ENCODE measurements around the gene KCNK1.
A peak's percentile ranks its signal among the peaks of the same experiment; 100 is the strongest.
"Not testable (repeated sequence)": the region's sequence is repeated elsewhere in the genome, so short reads cannot be mapped to it uniquely, and the experiment has no call there.

The KCNK1 gene

DNA sequence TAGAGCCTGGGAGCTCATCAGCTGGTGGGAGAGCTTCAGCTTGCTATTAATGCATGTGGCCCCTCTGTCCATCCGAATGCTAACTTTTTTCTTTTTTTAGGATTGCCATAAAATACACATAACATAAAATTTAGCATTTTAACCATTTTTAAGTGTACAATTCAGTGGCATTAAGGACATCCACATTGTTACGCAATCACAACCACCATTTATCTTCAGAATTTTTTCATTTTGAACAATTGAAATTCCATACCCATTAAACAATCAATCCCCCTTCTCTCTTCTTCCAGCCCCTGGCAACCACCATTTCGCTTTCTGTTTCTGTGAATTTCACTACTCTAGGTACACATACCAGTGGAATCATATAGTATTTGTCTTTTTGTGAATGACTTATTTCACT lies 4.9 kb upstream of the KCNK1 start:
- DNase-seq: no peak

DNA sequence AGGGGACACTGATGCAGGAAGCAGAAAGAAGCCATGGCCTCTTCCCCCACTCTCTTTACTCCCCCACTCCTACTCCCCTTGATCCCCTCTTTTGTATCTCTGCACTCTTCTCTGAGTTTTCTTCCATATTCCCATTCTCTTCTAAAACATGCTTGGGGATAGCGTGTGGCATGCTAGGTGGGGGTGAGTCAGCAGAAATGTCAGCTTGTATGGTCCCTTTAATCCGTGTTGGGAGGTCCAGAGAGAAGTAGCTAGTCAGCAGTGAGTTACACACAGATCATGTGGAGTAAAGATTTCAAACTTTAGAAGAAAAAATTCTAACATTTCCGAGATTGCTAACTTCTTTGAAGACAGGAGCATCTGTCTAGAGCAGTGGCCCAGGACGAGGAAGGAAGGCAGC lies 4.0 kb upstream of the KCNK1 start:
- DNase-seq: no peak

DNA sequence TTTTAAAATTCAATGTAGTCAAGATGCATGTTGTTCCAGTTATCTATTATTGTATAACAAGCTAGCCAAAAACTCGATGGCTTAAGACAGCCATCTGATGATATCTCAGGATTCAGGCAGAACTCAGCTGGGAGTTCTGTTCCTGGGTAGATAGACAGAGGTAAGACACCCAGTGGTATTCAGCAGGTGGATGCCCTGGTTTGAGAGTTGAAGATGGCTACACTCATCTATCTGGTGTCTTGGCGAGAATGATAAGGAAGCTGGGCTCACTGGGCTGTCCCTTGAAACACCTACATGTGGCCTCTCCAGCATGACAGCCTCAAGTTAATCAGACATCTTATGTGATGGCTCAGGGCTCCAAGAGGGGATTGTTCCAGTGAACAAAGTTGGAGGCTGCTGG lies 3.3 kb upstream of the KCNK1 start:
- no peak for DNase-seq

DNA sequence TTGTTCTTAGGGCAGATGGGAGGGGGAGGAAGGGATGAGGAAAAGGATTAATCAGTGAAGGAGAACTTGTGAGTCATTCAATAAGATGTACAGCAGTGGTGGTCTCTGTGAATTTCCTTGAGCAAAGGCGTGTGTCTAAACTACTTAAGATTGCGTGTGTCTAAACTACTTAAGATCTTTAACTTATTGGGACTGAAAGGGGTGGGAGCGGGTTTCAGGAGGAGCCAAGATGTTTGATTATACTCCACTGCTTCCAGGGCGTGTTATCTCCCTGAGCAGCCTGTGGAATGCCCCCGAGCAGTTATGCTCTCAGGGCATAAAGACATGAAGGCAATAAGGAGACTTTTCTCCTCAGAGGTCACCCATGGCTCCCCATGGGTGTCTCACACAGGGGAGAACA lies 2.5 kb upstream of the KCNK1 start:
- not testable (repeated sequence) for DNase-seq

DNA sequence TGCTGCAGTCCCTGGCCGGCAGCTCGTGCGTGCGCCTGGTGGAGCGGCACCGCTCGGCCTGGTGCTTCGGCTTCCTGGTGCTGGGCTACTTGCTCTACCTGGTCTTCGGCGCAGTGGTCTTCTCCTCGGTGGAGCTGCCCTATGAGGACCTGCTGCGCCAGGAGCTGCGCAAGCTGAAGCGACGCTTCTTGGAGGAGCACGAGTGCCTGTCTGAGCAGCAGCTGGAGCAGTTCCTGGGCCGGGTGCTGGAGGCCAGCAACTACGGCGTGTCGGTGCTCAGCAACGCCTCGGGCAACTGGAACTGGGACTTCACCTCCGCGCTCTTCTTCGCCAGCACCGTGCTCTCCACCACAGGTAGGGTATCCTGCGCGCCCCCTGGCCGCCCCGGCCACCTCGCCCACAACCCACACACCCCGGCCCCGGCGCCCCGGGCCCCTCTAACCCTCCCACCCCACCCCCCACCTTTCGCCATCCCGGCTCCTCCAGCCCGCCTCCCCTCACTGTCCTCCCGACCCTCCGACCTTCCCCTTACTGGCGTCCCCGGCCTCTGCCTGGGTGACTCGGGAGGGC lies 352 bp downstream of the KCNK1 start:
- no peak for DNase-seq

DNA sequence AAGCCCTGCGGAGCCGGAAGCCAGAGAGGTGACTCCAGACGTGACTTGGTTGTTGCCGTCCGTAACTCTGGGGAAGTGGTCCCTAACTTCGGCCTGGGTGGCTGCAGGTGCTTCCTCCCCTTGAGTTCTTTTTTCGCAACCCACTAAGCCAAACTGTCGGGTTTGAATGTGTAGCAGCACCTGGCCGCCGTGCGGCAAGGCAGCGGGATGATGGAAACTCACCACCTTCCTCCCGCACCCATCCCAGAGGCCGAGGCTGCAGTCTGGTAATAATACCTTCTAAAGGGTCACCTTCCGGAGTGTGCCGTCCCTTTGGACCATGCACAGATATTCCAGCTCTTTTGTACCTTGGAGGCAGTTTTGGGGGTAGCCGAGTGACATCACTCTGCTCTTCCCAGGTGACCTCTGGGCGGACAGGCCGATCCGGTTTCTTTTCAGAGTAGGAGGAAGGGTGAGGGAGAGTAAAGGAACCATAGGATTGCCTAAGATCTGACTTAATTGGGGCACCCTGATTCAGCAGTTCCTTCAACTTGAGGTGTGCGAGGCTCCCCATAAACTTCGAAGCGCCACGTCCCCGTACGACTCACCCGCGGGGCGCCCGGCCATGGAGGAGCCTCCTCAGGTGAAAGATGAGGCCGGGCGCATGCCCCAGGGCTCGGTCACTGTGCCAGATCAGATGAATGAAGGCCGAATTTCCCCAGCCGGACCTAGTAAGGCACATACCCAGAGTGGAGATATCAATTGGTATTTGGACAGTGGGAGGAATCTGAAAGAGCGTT lies 1.0 kb downstream of the KCNK1 start:
- no peak for DNase-seq

DNA sequence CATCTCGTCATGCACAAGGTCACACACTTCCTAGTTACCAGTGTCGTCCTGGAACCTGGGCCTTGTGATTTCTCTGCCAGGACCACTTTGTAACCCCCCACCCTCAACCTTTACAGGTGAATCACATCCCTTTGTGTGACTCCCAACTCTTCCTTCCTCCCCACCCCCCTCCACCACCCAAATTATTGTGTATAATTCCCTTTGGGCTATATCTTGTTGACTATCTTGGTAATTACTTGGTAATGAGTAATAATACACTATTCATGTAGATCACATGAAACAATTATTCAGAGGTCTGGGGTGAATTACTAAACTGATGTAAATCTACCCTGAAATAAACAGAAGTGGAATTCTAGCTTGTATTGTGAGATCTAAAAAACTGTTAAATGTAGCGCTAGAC lies 1.7 kb downstream of the KCNK1 start:
- no peak for DNase-seq

DNA sequence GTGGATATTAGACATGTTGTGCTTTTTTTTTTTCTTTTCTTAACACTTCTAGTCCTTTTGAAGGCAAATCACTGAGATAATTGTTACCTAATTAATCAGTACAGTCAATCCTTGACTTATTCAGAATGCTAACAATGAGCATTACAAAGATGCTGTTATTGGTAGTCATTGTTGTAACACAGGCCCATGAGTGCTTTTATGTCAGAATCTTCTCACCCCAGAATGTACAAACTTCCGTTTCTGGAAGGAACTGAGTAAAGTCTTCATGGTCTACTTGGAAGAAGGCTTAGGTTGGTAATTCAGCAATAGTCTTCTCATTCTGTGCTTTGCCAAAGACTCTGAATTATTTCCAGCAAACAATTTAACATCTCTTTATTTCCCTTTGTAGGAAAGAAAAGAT lies 3.1 kb downstream of the KCNK1 start:
- DNase-seq: no peak

DNA sequence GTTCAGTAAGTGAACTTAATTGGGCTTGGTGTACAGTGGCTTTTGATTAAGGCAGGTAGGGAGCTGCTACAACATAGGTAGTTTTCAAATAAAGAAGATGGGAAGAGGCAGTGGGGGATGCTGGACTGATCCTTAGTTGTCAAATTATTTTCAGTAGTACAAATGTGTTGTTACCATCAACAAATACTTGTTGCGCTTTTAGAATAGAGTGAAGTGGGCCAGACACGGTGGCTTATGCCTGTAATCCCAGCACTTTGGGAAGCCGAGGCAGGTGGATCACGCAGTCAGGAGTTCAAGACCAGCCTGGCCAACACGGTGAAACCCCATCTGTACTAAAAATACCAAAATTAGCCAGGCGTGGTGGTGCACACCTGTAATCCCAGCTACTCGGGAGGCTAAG lies 5.5 kb downstream of the KCNK1 start:
- DNase-seq: not testable (repeated sequence)

DNA sequence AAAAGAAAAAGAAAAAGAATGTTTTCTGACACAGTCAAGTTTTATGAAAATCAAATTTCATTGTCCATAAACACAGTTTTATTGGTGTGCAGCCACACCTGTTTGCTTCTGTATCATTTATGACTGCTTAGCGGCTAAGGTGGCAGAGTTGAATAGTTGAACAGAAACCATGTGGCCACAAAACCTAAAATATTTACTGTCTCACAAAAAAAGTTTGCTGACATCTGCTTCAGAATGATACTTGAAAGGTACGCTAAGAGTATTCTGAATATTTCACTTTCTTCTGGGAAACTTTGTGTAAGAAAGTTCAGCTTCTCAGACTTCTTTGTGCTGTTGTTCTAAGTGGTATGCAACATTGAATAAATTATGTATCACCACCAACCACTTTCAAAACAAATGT lies 6.2 kb downstream of the KCNK1 start:
- no peak for DNase-seq

DNA sequence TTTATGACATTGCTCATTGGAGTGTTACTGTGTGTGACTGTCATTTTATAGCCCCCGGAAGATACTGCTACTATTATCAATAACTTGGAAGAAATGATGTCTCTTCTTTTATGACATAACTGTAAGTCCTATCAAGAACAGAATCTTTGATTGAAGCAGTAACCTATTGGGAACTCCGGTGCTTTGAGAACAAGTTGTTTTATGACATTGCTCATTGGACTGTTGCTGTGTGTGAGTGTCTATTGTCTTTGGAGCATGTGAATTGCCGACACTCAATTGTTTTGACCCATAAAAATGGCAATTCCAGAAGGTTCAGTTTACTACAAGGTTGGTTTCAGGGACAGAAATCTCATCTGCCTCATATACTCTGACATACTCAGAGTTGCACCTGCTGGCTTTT lies 8.0 kb downstream of the KCNK1 start:
- no peak for DNase-seq

DNA sequence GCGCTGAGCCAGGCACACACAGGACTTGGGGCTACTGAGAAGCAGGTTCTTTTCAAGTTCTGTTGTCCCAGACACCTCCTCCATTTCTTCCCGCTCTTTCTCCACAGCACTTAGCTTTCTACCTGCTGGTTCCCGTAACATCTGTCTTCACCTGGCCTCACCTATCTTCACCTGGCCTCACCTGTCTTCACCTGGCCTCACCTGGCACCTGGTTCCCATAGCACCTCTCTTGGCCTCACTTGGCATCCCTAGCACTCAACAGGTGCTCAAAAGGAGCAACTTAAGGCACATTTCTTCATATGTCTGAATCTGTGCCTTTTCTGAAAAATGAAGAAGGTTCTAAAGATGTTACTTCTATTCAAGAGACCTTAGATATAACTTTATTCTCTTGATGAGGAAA lies 10.4 kb downstream of the KCNK1 start:
- no peak for DNase-seq

DNA sequence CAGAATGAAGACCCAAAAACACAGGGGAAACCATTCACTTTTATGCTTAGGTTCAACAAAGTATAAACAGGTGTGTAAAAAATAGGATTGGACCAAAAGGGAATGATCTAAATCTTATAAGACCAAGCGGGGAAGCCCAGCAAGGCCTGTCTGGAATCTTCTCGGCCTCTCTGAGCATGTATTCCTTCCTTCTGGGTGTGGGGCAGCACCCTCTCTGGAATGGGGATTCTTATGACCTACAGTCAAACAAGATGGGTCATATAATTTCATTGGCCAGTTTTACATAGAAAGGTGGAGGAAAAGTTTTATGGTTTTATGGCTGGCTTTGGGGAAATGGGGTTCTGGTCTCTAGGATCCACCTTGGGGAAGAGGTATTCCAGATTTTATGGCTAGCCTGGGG lies 11.2 kb downstream of the KCNK1 start:
- DNase-seq: no peak

DNA sequence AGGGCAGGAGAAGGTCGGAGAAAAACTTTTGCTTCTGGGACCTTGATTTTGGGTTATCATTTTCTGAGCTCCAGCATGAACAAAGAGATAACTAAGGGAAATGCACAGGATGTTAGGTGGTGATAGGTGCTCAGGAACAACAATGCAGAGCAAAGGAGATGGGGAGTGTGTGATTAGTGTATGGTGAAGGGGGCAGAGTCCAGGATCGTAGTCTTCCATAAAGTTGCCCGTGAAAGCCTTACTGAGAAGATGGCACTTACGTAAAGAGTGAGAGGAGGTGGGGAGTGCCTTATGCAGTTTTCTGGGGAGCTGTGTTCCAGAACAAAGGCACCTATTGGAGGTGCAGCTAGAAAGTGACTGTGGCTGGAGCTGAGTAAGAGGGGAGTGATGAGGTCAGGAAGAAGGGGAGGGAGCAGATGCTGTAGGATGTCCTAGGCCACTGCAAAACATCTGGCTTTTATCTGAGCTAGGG lies 11.6 kb downstream of the KCNK1 start:
- DNase-seq: no peak

DNA sequence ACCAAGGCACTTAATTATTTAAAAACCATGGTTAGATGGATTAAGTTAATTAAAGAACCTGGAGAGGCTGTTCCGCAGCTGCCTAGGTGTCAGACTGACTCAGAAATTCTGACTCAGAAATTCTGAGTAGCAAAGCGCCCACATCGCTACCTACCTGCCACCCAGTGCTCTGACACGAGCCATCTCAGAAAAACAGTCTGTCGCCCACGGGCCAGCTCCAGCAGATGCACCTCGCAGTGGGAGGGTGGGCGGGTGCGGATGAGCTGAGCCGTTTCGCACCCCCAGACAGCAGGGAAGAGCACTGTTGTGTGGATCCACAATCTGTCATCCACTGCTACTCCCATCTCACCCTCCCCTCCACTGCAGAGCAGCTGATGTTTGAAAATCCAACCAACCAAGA lies 13.5 kb downstream of the KCNK1 start:
- peak; percentile 30 to 34 for DNase-seq

DNA sequence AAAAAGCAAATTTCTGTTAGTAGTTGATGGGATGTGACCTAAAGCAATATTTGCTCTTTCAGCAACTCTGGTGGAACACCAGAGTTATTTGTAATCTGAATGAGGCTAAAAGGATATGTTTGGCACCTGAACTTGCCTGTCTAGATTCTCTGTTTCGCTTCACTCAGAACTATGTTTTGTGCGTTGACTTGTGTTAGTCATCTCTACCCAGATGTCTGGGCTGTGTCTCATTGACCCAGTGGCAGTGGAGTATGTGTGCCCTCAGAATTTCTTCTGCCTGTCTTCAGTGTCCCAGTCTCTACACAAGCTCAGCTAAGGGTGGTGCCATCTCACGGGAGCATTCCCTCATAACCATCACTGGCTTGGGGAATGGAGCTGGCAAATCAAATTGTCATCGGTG lies 13.9 kb downstream of the KCNK1 start:
- DNase-seq: no peak

DNA sequence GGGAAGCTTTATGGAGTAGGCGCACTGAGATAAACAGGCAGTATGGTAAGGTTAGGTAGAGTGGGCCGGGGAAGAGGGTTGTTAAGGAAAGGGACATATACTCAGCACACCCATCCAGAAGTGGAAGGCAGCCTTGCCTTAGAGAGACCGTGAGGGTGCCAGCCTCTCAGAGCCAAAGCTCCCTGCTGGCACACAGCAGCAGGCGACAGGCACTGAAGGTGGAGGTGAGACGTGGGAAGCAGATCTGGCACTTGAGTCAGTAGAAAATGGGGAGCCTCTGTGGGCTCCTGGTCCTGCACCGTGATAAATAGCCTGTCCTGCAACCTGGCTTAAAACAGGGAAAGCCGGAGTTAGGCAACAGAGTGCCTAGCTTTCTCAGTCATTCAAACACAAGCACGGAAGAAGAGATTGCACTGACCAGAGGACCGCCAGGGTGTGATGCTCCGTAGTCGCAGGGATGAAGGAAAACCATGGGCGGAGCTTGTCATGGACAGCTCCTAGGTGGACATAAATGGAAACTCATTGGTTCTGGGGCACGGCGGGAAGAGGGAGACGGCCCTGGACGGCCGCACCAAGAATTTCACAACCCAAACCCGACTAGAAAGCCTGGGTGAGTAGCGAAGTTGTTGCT lies 15.5 kb downstream of the KCNK1 start:
- no peak for DNase-seq

DNA sequence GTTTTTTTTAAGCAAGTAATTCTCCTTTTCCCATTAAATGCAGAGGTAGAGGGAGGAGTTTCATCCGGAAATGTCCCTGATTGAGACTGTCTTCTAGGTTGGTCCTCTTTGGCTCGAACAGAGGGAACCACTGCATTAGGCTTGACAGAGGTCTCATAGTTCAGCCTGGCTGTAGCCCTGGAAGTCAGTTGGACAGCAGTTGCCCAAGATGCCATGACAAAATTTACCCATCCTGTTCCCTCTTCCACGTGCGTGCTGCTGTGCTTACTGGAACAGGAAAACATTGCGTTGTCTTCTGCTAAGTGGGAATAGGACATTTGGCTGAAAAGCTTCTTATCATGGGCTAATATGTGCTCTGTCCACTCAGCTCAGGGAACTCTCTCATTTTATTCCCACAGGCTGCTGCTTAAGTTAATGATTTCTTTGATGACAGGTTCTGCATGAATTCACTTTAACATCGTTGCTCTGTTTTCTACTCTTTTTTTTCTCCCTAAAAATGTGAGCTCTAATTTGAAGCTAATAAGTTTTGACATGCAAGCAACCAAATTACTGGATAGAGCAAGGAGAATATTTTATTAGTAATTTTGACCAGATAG lies 18.0 kb downstream of the KCNK1 start:
- no peak for DNase-seq

DNA sequence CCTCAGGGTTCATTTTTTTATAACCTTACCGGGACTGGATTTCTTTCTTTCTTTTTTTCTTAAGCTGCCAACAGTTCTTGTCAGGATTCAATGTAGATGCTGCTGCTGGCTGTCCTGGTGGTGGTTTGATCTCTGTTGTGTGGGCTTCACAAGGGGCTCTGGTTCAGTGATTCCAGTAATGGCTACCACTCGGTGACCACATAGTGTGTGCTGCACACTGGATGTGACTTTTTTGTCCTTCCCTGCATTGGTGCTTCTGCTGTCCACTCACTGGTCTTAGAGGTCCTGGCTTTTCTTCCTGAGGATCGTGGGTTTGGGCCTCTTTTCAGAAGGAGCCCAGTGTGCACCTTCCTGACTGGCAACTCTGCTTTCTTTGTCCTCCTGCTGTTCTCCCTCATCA lies 18.5 kb downstream of the KCNK1 start:
- DNase-seq: no peak

DNA sequence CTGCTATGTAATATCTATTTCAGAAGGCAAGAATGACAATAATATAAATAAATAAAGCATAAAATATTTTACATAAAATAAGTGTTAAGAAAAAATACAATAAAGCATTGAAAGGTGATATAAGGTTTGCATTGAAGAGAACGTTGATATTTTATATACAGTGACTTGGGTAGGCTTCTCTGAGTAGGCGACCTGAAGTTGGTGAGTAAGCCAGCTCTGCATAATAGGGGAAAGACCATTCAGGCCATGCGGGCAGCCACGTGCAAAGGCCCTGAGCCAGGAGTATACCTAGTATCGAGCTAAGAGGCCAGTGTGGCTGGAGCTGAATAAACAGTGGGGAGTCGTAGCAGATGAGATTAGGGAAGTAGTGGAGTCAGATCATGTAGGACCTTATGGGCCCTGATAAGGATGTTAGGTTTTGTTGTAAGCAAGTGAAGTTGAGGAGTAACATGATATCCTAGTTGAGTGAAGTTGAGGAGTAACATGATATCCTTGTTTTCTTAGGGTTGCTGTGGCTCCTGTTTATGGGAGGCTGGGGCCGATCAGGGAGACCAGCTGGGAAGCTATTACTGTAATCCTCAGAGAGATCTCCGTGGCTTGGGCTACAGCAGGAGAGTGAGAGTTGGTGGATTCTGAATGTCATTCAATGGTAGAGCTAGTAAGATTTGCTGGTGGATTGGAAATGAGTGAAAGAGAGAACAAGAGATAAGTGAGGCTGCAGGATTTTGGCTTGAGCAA lies 22.0 kb downstream of the KCNK1 start:
- no peak for DNase-seq

DNA sequence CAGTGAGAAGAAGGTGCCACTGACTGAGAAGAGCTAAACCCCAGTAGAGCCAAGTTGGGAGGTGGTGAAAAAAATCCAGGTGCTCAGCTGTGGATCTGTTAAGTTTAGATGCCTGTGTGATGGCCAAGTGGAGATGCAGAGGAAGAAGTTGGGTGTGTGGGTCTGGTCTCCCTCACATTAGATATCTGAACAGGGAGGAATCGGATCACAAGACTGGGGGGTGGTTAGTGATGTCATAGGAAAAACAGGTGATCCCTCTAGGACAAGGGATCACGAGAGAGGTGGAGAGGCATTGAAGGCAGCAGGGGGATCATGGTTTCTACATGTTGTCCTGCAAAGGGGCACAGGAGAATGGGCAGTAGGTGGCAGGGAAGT lies 22.6 kb downstream of the KCNK1 start:
- no peak for DNase-seq

DNA sequence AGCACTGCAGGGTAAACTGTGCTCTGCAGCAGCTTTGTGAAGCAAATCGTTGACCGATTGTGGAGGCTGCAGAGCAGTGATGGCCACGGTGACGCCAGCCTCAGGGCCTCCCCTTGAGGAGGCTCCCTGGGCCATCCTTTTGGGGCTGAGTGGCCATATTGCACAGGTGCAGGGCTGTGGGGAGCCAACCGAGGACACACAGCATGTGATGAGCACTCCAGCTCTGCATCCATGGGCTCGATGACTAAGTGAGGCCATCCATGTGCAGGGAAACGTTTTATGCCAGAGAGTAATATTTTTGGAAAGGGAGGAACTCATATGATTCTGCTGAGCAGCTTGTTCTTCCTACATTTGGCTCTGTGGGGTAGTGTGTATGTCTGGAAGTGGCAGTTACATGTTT lies 24.6 kb downstream of the KCNK1 start:
- DNase-seq: no peak

DNA sequence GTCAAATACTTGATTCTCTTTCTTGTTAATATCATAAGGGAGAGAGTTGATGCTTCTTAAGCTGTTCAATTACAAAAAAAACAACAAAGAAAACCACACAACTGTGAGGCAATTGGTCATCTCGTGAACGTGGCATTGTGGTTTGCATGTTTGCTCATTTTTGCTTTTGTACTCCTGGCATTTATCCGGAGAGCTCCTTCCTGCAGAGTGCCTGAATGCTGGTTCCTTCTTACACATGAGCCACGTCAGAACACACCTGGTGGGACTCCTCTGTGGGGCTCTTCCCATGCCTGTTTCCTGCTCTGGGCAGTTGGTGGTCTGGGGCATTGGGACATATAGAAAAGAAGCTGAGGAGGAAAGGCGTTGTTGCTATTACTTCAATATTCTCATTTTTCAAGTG lies 25.7 kb downstream of the KCNK1 start:
- DNase-seq: no peak

All from stimulated activated CD4-positive, alpha-beta T cell treated with anti-CD3 and anti-CD28 coated beads, Interleukin-4, amount 100 ng/mL, for 4 hours (primary cell).